ENCODE results near the gene CYP8B1.

CYP8B1 gene

GRCh38 chr3:42868841-42869240, 6.8 kb downstream of the CYP8B1 start:
- Histone ChIP-seq H3K27me3 (ENCODE audit: low read depth, low read length) (no peaks in the 10 kb centered on the region), H3K4me1 (ENCODE audit: control insufficient read depth in 1 of 2, insufficient read depth in 2 of 2, low read length in 2 of 2) (no peaks in the 10 kb centered on the region), H3K9me3 (ENCODE audit: control insufficient read depth in 1 of 2, low read length in 2 of 2) (no peaks in the 10 kb centered on the region), H3K27ac (ENCODE audit: low read length) (no peak overlapping the region), H3K4me3 (ENCODE audit: low read depth in 1 of 2, low read length in 2 of 2) (no peak overlapping the region), H3K36me3 (ENCODE audit: control insufficient read depth in 1 of 2, insufficient read depth in 2 of 2, low read length in 2 of 2) (no peaks in the 10 kb centered on the region)

GRCh38 chr3:42867138-42867537, 8.5 kb downstream of the CYP8B1 start:
- Histone ChIP-seq H3K27me3 (ENCODE audit: low read depth, low read length) (no peaks in the 10 kb centered on the region), H3K4me1 (ENCODE audit: control insufficient read depth in 1 of 2, insufficient read depth in 2 of 2, low read length in 2 of 2) (no peaks in the 10 kb centered on the region), H3K36me3 (ENCODE audit: control insufficient read depth in 1 of 2, insufficient read depth in 2 of 2, low read length in 2 of 2) (no peaks in the 10 kb centered on the region), H3K27ac (ENCODE audit: low read length) (no peak overlapping the region), H3K9me3 (ENCODE audit: control insufficient read depth in 1 of 2, low read length in 2 of 2) (no peaks in the 10 kb centered on the region), H3K4me3 (ENCODE audit: low read depth in 1 of 2, low read length in 2 of 2) (no peak overlapping the region)

DNA sequence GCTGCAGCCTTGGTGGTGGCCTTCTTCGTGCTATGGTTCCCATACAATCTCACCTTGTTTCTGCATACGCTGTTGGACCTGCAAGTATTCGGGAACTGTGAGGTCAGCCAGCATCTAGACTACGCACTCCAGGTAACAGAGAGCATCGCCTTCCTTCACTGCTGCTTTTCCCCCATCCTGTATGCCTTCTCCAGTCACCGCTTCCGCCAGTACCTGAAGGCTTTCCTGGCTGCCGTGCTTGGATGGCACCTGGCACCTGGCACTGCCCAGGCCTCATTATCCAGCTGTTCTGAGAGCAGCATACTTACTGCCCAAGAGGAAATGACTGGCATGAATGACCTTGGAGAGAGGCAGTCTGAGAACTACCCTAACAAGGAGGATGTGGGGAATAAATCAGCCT, 10.4 kb downstream of the CYP8B1 start:
- Histone ChIP-seq H3K4me1 (ENCODE audit: control insufficient read depth in 1 of 2, insufficient read depth in 2 of 2, low read length in 2 of 2) (no peaks in the 10 kb centered on the region), H3K27ac (ENCODE audit: low read length) (no peak overlapping the region), H3K36me3 (ENCODE audit: control insufficient read depth in 1 of 2, insufficient read depth in 2 of 2, low read length in 2 of 2) (no peaks in the 10 kb centered on the region), H3K9me3 (ENCODE audit: control insufficient read depth in 1 of 2, low read length in 2 of 2) (peaks cover 0 to 2% of the 10 kb centered on the region in 2 donors), H3K4me3 (ENCODE audit: low read depth in 1 of 2, low read length in 2 of 2) (no peak overlapping the region), H3K27me3 (ENCODE audit: low read depth, low read length) (no peaks in the 10 kb centered on the region)

DNA sequence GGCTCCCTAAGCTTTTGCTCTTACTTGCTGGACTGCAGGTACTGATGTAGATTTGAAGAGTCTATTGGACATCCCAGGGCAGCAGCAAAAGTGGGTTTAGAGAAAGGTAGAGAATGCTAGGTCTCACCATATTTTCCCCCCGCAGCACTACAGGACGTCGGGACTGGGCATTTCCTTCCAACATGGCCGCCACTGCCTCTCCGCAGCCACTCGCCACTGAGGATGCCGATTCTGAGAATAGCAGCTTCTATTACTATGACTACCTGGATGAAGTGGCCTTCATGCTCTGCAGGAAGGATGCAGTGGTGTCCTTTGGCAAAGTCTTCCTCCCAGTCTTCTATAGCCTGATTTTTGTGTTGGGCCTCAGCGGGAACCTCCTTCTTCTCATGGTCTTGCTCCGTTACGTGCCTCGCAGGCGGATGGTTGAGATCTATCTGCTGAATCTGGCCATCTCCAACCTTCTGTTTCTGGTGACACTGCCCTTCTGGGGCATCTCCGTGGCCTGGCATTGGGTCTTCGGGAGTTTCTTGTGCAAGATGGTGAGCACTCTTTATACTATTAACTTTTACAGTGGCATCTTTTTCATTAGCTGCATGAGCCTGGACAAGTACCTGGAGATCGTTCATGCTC, 11.2 kb downstream of the CYP8B1 start:
- no peaks in the 10 kb centered on the region for H3K36me3 ChIP-seq (ENCODE audit: control insufficient read depth in 1 of 2, insufficient read depth in 2 of 2, low read length in 2 of 2)

DNA sequence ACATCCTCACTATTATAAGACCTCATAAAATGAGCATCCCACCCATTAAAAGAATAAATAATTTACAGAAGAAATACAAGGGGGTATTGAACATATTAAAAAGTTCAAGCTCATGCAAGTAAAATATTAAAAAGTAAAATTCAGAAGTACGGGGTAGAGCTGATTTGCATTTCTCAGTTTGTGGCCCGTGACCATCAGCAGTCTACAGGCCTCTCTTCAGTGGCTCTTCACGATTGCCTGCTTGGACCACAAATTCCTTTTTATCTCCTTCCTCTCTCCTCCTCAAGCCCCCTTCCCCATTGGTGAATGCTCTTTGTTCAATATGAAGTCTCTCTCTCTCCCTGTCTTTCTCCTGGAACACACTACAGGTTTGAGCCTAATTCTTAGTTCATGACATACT, 19.1 kb downstream of the CYP8B1 start:
- H3K36me3 ChIP-seq (ENCODE audit: control insufficient read depth in 1 of 2, insufficient read depth in 2 of 2, low read length in 2 of 2), result no peaks in the 10 kb centered on the region
- H3K9me3 ChIP-seq (ENCODE audit: control insufficient read depth in 1 of 2, low read length in 2 of 2), result peaks cover 0 to 2% of the 10 kb centered on the region in 2 donors
- H3K27ac ChIP-seq (ENCODE audit: low read length), result no peak overlapping the region
- no peak overlapping the region for H3K4me3 ChIP-seq (ENCODE audit: low read depth in 1 of 2, low read length in 2 of 2)
- no peaks in the 10 kb centered on the region for H3K4me1 ChIP-seq (ENCODE audit: control insufficient read depth in 1 of 2, insufficient read depth in 2 of 2, low read length in 2 of 2)
- no peaks in the 10 kb centered on the region for H3K27me3 ChIP-seq (ENCODE audit: low read depth, low read length)

More for the DNA sequence above, 11.2 kb downstream of the CYP8B1 start:
- H3K4me3 ChIP-seq (ENCODE audit: low read depth in 1 of 2, low read length in 2 of 2), result no peak overlapping the region
- H3K27ac ChIP-seq (ENCODE audit: low read length), result no peak overlapping the region
- peaks cover 0 to 2% of the 10 kb centered on the region in 2 donors for H3K9me3 ChIP-seq (ENCODE audit: control insufficient read depth in 1 of 2, low read length in 2 of 2)
- no peaks in the 10 kb centered on the region for H3K4me1 ChIP-seq (ENCODE audit: control insufficient read depth in 1 of 2, insufficient read depth in 2 of 2, low read length in 2 of 2)
- no peaks in the 10 kb centered on the region for H3K27me3 ChIP-seq (ENCODE audit: low read depth, low read length)

- no peak overlapping the region for H3K27ac ChIP-seq (ENCODE audit: low read length)
- no peak overlapping the region for H3K4me3 ChIP-seq (ENCODE audit: low read depth in 1 of 2, low read length in 2 of 2)
- no peaks in the 10 kb centered on the region for H3K4me1 ChIP-seq (ENCODE audit: control insufficient read depth in 1 of 2, insufficient read depth in 2 of 2, low read length in 2 of 2)
- H3K9me3 ChIP-seq (ENCODE audit: control insufficient read depth in 1 of 2, low read length in 2 of 2), result peaks cover 0 to 2% of the 10 kb centered on the region in 2 donors
- H3K27me3 ChIP-seq (ENCODE audit: low read depth, low read length), result no peaks in the 10 kb centered on the region
- H3K36me3 ChIP-seq (ENCODE audit: control insufficient read depth in 1 of 2, insufficient read depth in 2 of 2, low read length in 2 of 2), result no peaks in the 10 kb centered on the region
Measured at GRCh38 chr3:42855547-42856380, 19.9 kb downstream of the CYP8B1 start.

- no peak overlapping the region for H3K27ac ChIP-seq (ENCODE audit: low read length)
Measured at GRCh38 chr3:42855219-42855546, 20.5 kb downstream of the CYP8B1 start.

GRCh38 chr3:42853739-42854302, 21.9 kb downstream of the CYP8B1 start:
- Histone ChIP-seq H3K27me3 (ENCODE audit: low read depth, low read length) (no peaks in the 10 kb centered on the region), H3K4me1 (ENCODE audit: control insufficient read depth in 1 of 2, insufficient read depth in 2 of 2, low read length in 2 of 2) (no peaks in the 10 kb centered on the region), H3K27ac (ENCODE audit: low read length) (no peak overlapping the region), H3K36me3 (ENCODE audit: control insufficient read depth in 1 of 2, insufficient read depth in 2 of 2, low read length in 2 of 2) (no peaks in the 10 kb centered on the region), H3K4me3 (ENCODE audit: low read depth in 1 of 2, low read length in 2 of 2) (no peak overlapping the region), H3K9me3 (ENCODE audit: control insufficient read depth in 1 of 2, low read length in 2 of 2) (no peaks in the 10 kb centered on the region)

More at GRCh38 chr3:42855219-42855546, 20.5 kb downstream of the CYP8B1 start:
- no peaks in the 10 kb centered on the region for H3K9me3 ChIP-seq (ENCODE audit: control insufficient read depth in 1 of 2, low read length in 2 of 2)
- no peaks in the 10 kb centered on the region for H3K4me1 ChIP-seq (ENCODE audit: control insufficient read depth in 1 of 2, insufficient read depth in 2 of 2, low read length in 2 of 2)
- H3K36me3 ChIP-seq (ENCODE audit: control insufficient read depth in 1 of 2, insufficient read depth in 2 of 2, low read length in 2 of 2), result no peaks in the 10 kb centered on the region
- no peak overlapping the region for H3K4me3 ChIP-seq (ENCODE audit: low read depth in 1 of 2, low read length in 2 of 2)
- no peaks in the 10 kb centered on the region for H3K27me3 ChIP-seq (ENCODE audit: low read depth, low read length)

- H3K9me3 ChIP-seq (ENCODE audit: control insufficient read depth in 1 of 2, low read length in 2 of 2), result no peaks in the 10 kb centered on the region
- no peaks in the 10 kb centered on the region for H3K27me3 ChIP-seq (ENCODE audit: low read depth, low read length)
- no peaks in the 10 kb centered on the region for H3K4me1 ChIP-seq (ENCODE audit: control insufficient read depth in 1 of 2, insufficient read depth in 2 of 2, low read length in 2 of 2)
- no peaks in the 10 kb centered on the region for H3K36me3 ChIP-seq (ENCODE audit: control insufficient read depth in 1 of 2, insufficient read depth in 2 of 2, low read length in 2 of 2)
- no peak overlapping the region for H3K4me3 ChIP-seq (ENCODE audit: low read depth in 1 of 2, low read length in 2 of 2)
- H3K27ac ChIP-seq (ENCODE audit: low read length), result no peak overlapping the region
Measured at GRCh38 chr3:42853056-42853455, 22.6 kb downstream of the CYP8B1 start.

GRCh38 chr3:42852441-42852840, 23.2 kb downstream of the CYP8B1 start:
- no peak overlapping the region for H3K4me3 ChIP-seq (ENCODE audit: low read depth in 1 of 2, low read length in 2 of 2)
- H3K27me3 ChIP-seq (ENCODE audit: low read depth, low read length), result no peaks in the 10 kb centered on the region
- no peaks in the 10 kb centered on the region for H3K9me3 ChIP-seq (ENCODE audit: control insufficient read depth in 1 of 2, low read length in 2 of 2)
- no peaks in the 10 kb centered on the region for H3K36me3 ChIP-seq (ENCODE audit: control insufficient read depth in 1 of 2, insufficient read depth in 2 of 2, low read length in 2 of 2)
- no peaks in the 10 kb centered on the region for H3K4me1 ChIP-seq (ENCODE audit: control insufficient read depth in 1 of 2, insufficient read depth in 2 of 2, low read length in 2 of 2)
- no peak overlapping the region for H3K27ac ChIP-seq (ENCODE audit: low read length)

DNA sequence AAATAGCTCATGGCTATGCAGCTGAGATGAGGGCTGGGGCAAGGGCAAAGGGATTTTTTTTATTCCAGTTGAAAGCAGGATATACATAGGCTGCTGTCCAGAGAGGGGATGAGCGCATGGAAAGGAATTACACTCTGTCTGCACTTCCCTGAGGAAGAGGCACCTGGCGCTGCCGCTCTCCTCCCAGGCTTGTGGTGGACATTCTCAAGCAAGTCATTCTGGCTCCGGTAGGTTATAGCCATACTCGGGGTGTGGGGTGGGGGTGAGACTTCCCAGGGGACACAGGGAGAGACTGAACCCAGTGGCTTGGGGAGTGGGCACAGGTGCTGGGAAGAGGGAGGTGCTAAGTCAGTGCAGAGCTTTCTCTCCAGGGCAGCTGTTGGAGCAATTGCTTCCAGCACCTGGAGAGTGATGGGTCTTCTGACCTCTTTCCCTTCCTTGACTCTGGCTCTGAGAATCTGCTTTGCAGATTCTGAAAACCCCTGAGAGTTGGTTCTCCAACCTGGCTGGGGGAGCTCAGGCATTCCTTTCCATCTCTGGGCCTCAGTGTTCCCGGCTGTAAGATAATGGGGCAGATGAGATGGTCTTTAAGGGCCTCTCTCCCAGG, 24.3 kb downstream of the CYP8B1 start:
- Histone ChIP-seq H3K27me3 (ENCODE audit: low read depth, low read length) (no peaks in the 10 kb centered on the region), H3K4me1 (ENCODE audit: control insufficient read depth in 1 of 2, insufficient read depth in 2 of 2, low read length in 2 of 2) (peaks cover 0 to 10% of the 10 kb centered on the region in 2 donors), H3K36me3 (ENCODE audit: control insufficient read depth in 1 of 2, insufficient read depth in 2 of 2, low read length in 2 of 2) (no peaks in the 10 kb centered on the region), H3K4me3 (ENCODE audit: low read depth in 1 of 2, low read length in 2 of 2) (no peak overlapping the region), H3K9me3 (ENCODE audit: control insufficient read depth in 1 of 2, low read length in 2 of 2) (no peaks in the 10 kb centered on the region), H3K27ac (ENCODE audit: low read length) (peak overlapping the region; percentile 2)

Data from muscle layer of duodenum (tissue), 2 donors.